ENCODE data around the gene NF2. TPM values are rescaled to one million over a fixed set of nuclear protein-coding genes. Genes with fewer than 3 reads are reported as not detected.

NF2 gene
- total and polyA plus RNA-seq, 9 donors = 6.8 to 51.3 (median 30.6) TPM

- H3K36me3 ChIP-seq = no peaks in the 10 kb centered on the region
- no peak for DNase-seq
- peaks cover 1% of the 10 kb centered on the region for H3K4me1 ChIP-seq (ENCODE audit: insufficient read depth)
- no peak overlapping the region for H3K4me3 ChIP-seq
- TF ChIP-seq, protein P1, sequence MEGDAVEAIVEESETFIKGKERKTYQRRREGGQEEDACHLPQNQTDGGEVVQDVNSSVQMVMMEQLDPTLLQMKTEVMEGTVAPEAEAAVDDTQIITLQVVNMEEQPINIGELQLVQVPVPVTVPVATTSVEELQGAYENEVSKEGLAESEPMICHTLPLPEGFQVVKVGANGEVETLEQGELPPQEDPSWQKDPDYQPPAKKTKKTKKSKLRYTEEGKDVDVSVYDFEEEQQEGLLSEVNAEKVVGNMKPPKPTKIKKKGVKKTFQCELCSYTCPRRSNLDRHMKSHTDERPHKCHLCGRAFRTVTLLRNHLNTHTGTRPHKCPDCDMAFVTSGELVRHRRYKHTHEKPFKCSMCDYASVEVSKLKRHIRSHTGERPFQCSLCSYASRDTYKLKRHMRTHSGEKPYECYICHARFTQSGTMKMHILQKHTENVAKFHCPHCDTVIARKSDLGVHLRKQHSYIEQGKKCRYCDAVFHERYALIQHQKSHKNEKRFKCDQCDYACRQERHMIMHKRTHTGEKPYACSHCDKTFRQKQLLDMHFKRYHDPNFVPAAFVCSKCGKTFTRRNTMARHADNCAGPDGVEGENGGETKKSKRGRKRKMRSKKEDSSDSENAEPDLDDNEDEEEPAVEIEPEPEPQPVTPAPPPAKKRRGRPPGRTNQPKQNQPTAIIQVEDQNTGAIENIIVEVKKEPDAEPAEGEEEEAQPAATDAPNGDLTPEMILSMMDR (IDR thresholded peaks at IDR 0.05) = no peak
- TF ChIP-seq EP300 (IDR thresholded peaks at IDR 0.05) = no peak
- TF ChIP-seq POLR2A (IDR thresholded peaks at IDR 0.05) = no peak
- no peaks in the 10 kb centered on the region for H3K9me3 ChIP-seq
- 75 to 84% (median 76%) methylated on average over 7 of the region's 7 CpGs for WGBS, 3 donors
- H3K27me3 ChIP-seq = no peaks in the 10 kb centered on the region
- intact Hi-C loops (cut with DNase I) = loop anchor here in 1 of 4 donors (5.0 to 10.0 kb wide), 2 partner anchors 368 to 446 kb away; partner anchors contain the start of gene HORMAD2
- H3K27ac ChIP-seq = no peak overlapping the region
Measured at GRCh38 chr22:29636751-29637150, 33.3 kb downstream of the NF2 start.

- H3K4me1 ChIP-seq (ENCODE audit: insufficient read depth) = peaks cover 1% of the 10 kb centered on the region
- H3K9me3 ChIP-seq = no peaks in the 10 kb centered on the region
- no peaks in the 10 kb centered on the region for H3K36me3 ChIP-seq
- no peak overlapping the region for H3K4me3 ChIP-seq
- TF ChIP-seq EP300 (IDR thresholded peaks at IDR 0.05) = no peak
- TF ChIP-seq, protein P1 (IDR thresholded peaks at IDR 0.05) = no peak
- TF ChIP-seq POLR2A (IDR thresholded peaks at IDR 0.05) = no peak
- intact Hi-C loops (cut with DNase I) = loop anchor here in 1 of 4 donors (5.0 to 10.0 kb wide), 2 partner anchors 368 to 445 kb away; partner anchors contain the start of gene HORMAD2
- H3K27me3 ChIP-seq = no peaks in the 10 kb centered on the region
- 94 to 100% (median 96%) methylated on average over 1 of the region's 1 CpG for WGBS, 3 donors
- no peak for DNase-seq
- H3K27ac ChIP-seq = no peak overlapping the region
Measured at GRCh38 chr22:29637181-29637580, 33.7 kb downstream of the NF2 start.

DNA sequence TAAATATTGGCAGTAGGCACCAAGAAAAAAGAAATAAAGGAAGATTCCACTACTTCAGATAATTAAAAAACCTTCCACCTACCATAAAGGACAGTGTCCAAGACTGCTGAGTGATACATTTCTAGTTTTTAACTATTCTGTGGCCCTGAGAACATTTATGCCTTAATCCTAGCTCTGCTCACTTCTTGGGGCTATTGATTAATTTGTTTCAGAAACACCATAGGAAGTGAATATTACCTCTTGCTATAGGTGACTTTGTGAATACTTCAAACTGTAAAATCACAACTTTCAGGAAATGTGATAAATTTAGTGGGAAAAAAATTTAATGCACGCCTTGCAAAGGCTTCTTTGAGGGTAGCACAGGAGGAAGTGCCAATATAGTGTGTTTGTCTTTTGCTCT is 35.2 kb downstream of the NF2 start:
- Histone ChIP-seq H3K4me3 (no peak overlapping the region), H3K36me3 (no peaks in the 10 kb centered on the region), H3K9me3 (no peaks in the 10 kb centered on the region), H3K4me1 (ENCODE audit: insufficient read depth) (peaks cover under 1% of the 10 kb centered on the region), H3K27me3 (no peaks in the 10 kb centered on the region), H3K27ac (no peak overlapping the region)
- TF ChIP-seq POLR2A (IDR thresholded peaks at IDR 0.05) = no peak
- no peak for DNase-seq
- 95 to 98% (median 95%) methylated on average over 1 of the region's 1 CpG for WGBS, 3 donors
- intact Hi-C loops (cut with DNase I) = loop anchor here in 1 of 4 donors (5.0 to 10.0 kb wide), 2 partner anchors 366 to 444 kb away; partner anchors contain the start of gene HORMAD2

DNA sequence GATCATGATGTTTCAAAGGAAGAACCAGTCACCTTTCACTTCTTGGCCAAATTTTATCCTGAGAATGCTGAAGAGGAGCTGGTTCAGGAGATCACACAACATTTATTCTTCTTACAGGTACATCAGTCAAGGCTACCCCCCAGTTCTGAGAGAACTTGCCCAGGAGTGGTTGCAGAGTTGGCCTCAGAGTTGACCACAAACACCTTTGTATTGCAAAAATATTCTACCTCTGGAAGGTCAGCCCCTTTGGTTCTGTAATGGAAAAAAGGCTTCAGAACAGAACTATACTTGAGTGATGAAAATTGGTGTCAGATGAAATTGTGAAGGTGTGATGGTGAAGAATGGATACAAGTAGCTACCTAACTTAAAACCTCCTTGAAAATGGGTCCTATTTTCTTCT is 35.7 kb downstream of the NF2 start:
- intact Hi-C loops (cut with DNase I) = loop anchor here in 1 of 4 donors (5.0 to 10.0 kb wide), 2 partner anchors 366 to 443 kb away; partner anchors contain the start of gene HORMAD2
- TF ChIP-seq EP300 (IDR thresholded peaks at IDR 0.05) (no peak), POLR2A (IDR thresholded peaks at IDR 0.05) (no peak)
- TF ChIP-seq, protein P1 (IDR thresholded peaks at IDR 0.05) = no peak
- no peaks in the 10 kb centered on the region for H3K27me3 ChIP-seq
- H3K4me1 ChIP-seq (ENCODE audit: insufficient read depth) = no peaks in the 10 kb centered on the region
- no peak overlapping the region for H3K27ac ChIP-seq
- DNase-seq = no peak
- no peaks in the 10 kb centered on the region for H3K36me3 ChIP-seq
- no peak overlapping the region for H3K4me3 ChIP-seq
- H3K9me3 ChIP-seq = no peaks in the 10 kb centered on the region

DNA sequence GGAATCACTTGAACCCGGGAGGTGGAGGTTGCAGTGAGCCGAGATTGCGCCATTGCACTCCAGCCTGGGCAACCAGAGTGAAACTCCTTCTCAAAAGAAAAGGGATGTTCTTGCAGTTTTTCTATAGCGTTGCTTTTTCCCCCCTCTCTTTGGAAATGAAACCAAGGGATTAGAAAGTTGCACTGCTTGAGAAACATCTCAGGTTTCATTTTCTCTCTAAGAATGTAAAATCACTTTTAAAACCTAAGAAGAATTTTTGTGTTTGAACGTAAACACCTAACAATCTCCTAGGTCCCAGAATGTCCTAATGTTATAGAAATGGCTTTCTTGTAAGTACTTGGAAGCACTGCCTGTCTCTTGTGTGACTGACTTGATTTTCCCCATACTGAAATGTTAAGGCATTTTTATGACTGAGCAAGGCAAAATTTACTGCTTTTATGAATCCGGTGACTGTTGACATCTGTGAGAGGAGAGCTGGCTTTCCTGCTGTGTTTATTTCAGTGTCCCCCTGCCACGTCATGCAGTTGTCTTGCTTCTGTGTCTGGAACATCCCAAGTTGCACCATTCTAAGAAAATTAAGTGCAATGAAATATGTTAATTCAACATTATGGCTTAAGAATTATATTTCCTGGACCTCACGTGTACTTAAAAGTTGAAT is 37.7 kb downstream of the NF2 start:
- TF ChIP-seq, protein P1 (IDR thresholded peaks at IDR 0.05) = no peak
- TF ChIP-seq POLR2A (IDR thresholded peaks at IDR 0.05) (no peak), EP300 (IDR thresholded peaks at IDR 0.05) (no peak)
- Histone ChIP-seq H3K4me3 (no peak overlapping the region), H3K27me3 (no peaks in the 10 kb centered on the region), H3K27ac (no peak overlapping the region), H3K4me1 (ENCODE audit: insufficient read depth) (no peaks in the 10 kb centered on the region), H3K9me3 (no peaks in the 10 kb centered on the region), H3K36me3 (no peaks in the 10 kb centered on the region)
- 81 to 87% (median 85%) methylated on average over 8 of the region's 8 CpGs for WGBS, 3 donors
- DNase-seq = no peak
- intact Hi-C loops (cut with DNase I) = no loop called here

All from ovary (tissue), 9 donors.